K562 (cell line): ENCODE data around the gene ZNF516. TPM values are rescaled to one million over a fixed set of nuclear protein-coding genes. Genes with fewer than 3 reads are reported as not detected.

Experiments used
- ATAC-seq: fragments of 200-7000 bp; cut with Tn5 transposase; 3 replicates; pipeline ENCODE4 v1.9.1; 2020; ENCODE audit warnings: moderate library complexity
- BruUV-seq: library from RNA; stranded (reverse); fragments of 400-500 nt; replicated peaks from 2 replicates; lab custom pipeline; 2021; lab: Mats Ljungman, UMichigan
- CTCF ChIA-PET: fragments of 300-600 bp; formaldehyde crosslinking; extraction: SDS; loops from one replicate; lab custom pipeline; 2021; ENCODE audit warnings: low intra/inter-chr PET ratio; lab: Yijun Ruan, JAX
- POLR2A ChIA-PET: fragments of 300-600, 350-650 bp; sonication (Branson Sonifier 250); formaldehyde crosslinking; extraction: SDS; loops from one replicate; lab custom pipeline; 2021; ENCODE audit warnings: antibody characterized with exemption, inconsistent platforms; lab: Yijun Ruan, JAX
- DNase-seq, 4 experiments: peaks; one replicate each; pipeline versions ENCODE4 v3.0.0 to v3.0.0-alpha.2; 2011 to 2018; ENCODE audit warnings: low spot score in 3 of 4, mixed read lengths in 3 of 4; ENCODE audit errors: extremely low read depth in 1 of 4
- FAIRE-seq: peaks from 2 replicates; lab custom pipeline; 2011; peaks lifted over from hg19 to GRCh38; lab: Jason Lieb, UNC
- H2AFZ ChIP-seq: 2 replicates; pipeline ENCODE4 v1.6.0; 2011; ENCODE audit warnings: low read depth, low read length, control low read depth, inconsistent platforms
- H3K27ac ChIP-seq: fragments of 200-600 bp; 3 replicates; pipeline ENCODE4 v1.8.0; 2011; ENCODE audit warnings: low read depth, mild to moderate bottlenecking, control low read depth, inconsistent platforms, low read length, moderate library complexity, mixed read lengths; ENCODE audit errors: extremely low read depth
- H3K27me3 ChIP-seq, 2 experiments: fragments of 300-600 bp in 1 of 2; 2 replicates in 1 of 2; 3 replicates in 1 of 2; pipeline versions ENCODE4 v1.6.0 to v1.8.0; 2011; ENCODE audit warnings: inconsistent platforms in 2 of 2, low read length in 2 of 2, mild to moderate bottlenecking in 1 of 2, mixed read lengths in 1 of 2, moderate library complexity in 1 of 2; ENCODE audit not compliant: control insufficient read depth in 2 of 2, insufficient read depth in 2 of 2
- H3K36me3 ChIP-seq: fragments of 300-600 bp; 3 replicates; pipeline ENCODE4 v1.8.0; 2011; ENCODE audit warnings: mild to moderate bottlenecking, low read length, inconsistent platforms; ENCODE audit not compliant: control insufficient read depth, insufficient read depth
- H3K4me1 ChIP-seq, 2 experiments: fragments of 200-600 bp in 1 of 2; replicated peaks in 1 of 2; 2 replicates in 1 of 2; 3 replicates in 1 of 2; pipeline versions ENCODE4 v1.5.1 to v1.8.0; 2011; ENCODE audit warnings: inconsistent platforms in 2 of 2, low read length in 2 of 2, mild to moderate bottlenecking in 1 of 2, mixed read lengths in 1 of 2, moderate library complexity in 1 of 2; ENCODE audit not compliant: control insufficient read depth in 2 of 2, insufficient read depth in 2 of 2
- H3K4me2 ChIP-seq: 2 replicates; pipeline ENCODE4 v1.6.1; 2011; ENCODE audit warnings: low read length, control low read depth, inconsistent platforms, mixed read lengths; ENCODE audit not compliant: insufficient read depth
- H3K4me3 ChIP-seq: fragments of 200-600 bp; sonication (generic), shearing (Covaris generic); 2 replicates; pipeline ENCODE4 v1.5.1; 2016; ENCODE audit warnings: control low read depth, inconsistent platforms
- H3K79me2 ChIP-seq: fragments of 200-600 bp; 3 replicates; pipeline ENCODE4 v1.8.0; 2011; ENCODE audit warnings: low read length, inconsistent platforms; ENCODE audit not compliant: control insufficient read depth, insufficient read depth
- H3K9ac ChIP-seq, 2 experiments: 2 replicates each; pipeline versions ENCODE4 v1.6.0 to v1.6.1; 2011; ENCODE audit warnings: low read depth in 2 of 2, low read length in 2 of 2, control low read depth in 1 of 2, inconsistent platforms in 1 of 2, mild to moderate bottlenecking in 1 of 2, mixed read lengths in 1 of 2; ENCODE audit not compliant: insufficient read depth in 1 of 2
- H3K9me1 ChIP-seq: one replicate; pipeline ENCODE4 v1.6.0; 2011; ENCODE audit warnings: inconsistent platforms, mild to moderate bottlenecking, low read length, moderate library complexity; ENCODE audit not compliant: control insufficient read depth, insufficient read depth
- H3K9me3 ChIP-seq: replicated peaks from 2 replicates; pipeline ENCODE4 v1.5.1; 2011; ENCODE audit warnings: low read depth, low read length, inconsistent platforms; ENCODE audit not compliant: control insufficient read depth, insufficient read depth
- H4K20me1 ChIP-seq: replicated peaks from 2 replicates; pipeline ENCODE4 v1.6.1; 2011; ENCODE audit warnings: low read length, inconsistent platforms, mixed read lengths; ENCODE audit not compliant: control insufficient read depth, insufficient read depth
- ELF1 ChIP-seq: fragments of 200-800 bp; sonication (Bioruptor generic); IDR thresholded peaks from 2 replicates; pipeline ENCODE4 v1.6.1; 2016; ENCODE audit warnings: missing genetic modification characterization, missing compliant biosample characterization
- FOXA3 ChIP-seq, 2 experiments: fragments of 450-650 bp in 1 of 2; sonication (generic) in 1 of 2; formaldehyde crosslinking; IDR thresholded peaks in 1 of 2; conservative IDR thresholded peaks in 1 of 2; 2 replicates each; pipeline versions ENCODE4 v1.4.0 to v1.8.0; 2020 to 2022; ENCODE audit warnings: mild to moderate bottlenecking in 2 of 2, missing genetic modification reagents in 1 of 2
- NCOA1 ChIP-seq: fragments of 450-650 bp; IDR thresholded peaks from 2 replicates; pipeline ENCODE4 v1.6.1; 2016; ENCODE audit warnings: low read depth
- SNRNP70 ChIP-seq: fragments of 200-400 bp; formaldehyde crosslinking; optimal IDR thresholded peaks from 2 replicates; pipeline ENCODE3; 2017; ENCODE audit warnings: low read depth, low read length
- SRF ChIP-seq, 2 experiments: fragments of 250-450, 450-650 bp in 1 of 2; sonication (Bioruptor Pico) in 1 of 2; sonication (generic) in 1 of 2; formaldehyde crosslinking; IDR thresholded peaks; 2 replicates each; pipeline versions ENCODE4 v1.5.0 to v1.5.1; 2020 to 2022; ENCODE audit warnings: mild to moderate bottlenecking in 1 of 2, missing genetic modification reagents in 1 of 2
- TCFL5 ChIP-seq: fragments of 250-450 bp; sonication (Bioruptor Pico); conservative IDR thresholded peaks from 2 replicates; pipeline ENCODE4 v1.6.1; 2021; ENCODE audit warnings: mild to moderate bottlenecking, moderate library complexity, matching md5 sums
- ZNF57 ChIP-seq: fragments of 450-650 bp; formaldehyde crosslinking; IDR thresholded peaks from 2 replicates; pipeline ENCODE4 v1.4.0; 2020; ENCODE audit warnings: mild to moderate bottlenecking, moderate library complexity
- WGBS: fragments of 100-300 bp; shearing (Covaris generic); methylation state at CpG from one replicate; pipeline ENCODE4 v1.1.6; 2016; ENCODE audit warnings: low coverage, mixed read lengths; ENCODE audit not compliant: insufficient coverage; ENCODE audit errors: missing lambda C conversion rate; 5-methylcytosine and 5-hydroxymethylcytosine counted together
- in situ Hi-C: fragments of 300-500 bp; cut with MboI; formaldehyde crosslinking; loops from 4 replicates; pipeline ENCODE4 v1.15.0; 2018; ENCODE audit warnings: inconsistent platforms, mixed read lengths
- intact Hi-C: fragments of 100-400 bp; cut with micrococcal nuclease; formaldehyde crosslinking; loops from 2 replicates; pipeline ENCODE4 v1.14.2; 2022
- polyA plus RNA-seq, 8 experiments: library from polyadenylated mRNA; depleted of rRNA in 4 of 8; stranded (reverse) in 5 of 8; unstranded in 3 of 8; fragments of >200 nt; fragmentation: Nextera tagmentation in 2 of 8; fragmentation: Illumina TruSeq in 1 of 8; extraction: Ambion mirVana in 2 of 8; extraction: Trizol in 1 of 8; gene quantifications; 2 replicates each; pipeline versions ENCODE4 v1.2.1 to v1.2.3, GENCODE V29; 2011 to 2014; ENCODE audit warnings: inconsistent platforms in 1 of 8, missing spikeins in 1 of 8
- total RNA-seq, 7 experiments: library from RNA; depleted of rRNA in 6 of 7; stranded (reverse); fragments of >200 nt in 6 of 7; fragmentation: Illumina TruSeq in 2 of 7; extraction: Trizol in 2 of 7; gene quantifications; 2 replicates each; pipeline versions ENCODE4 v1.2.1 to v1.2.3, GENCODE V29; 2011 to 2021; ENCODE audit warnings: low replicate concordance in 1 of 7
- TF ChIP-seq, protein P1 (sequence below): sonication (generic); formaldehyde crosslinking; IDR thresholded peaks from 2 replicates; pipeline ENCODE4 v1.8.1; 2022; ENCODE audit warnings: missing genetic modification reagents

ZNF516 gene
- total and polyA plus RNA-seq, 9 of the 15 experiments (the other 6 are each of a cell fraction or from before 2014, with no cell fraction given) = 0.04 to 0.20 (median 0.08) TPM; not detected in 3

DNA sequence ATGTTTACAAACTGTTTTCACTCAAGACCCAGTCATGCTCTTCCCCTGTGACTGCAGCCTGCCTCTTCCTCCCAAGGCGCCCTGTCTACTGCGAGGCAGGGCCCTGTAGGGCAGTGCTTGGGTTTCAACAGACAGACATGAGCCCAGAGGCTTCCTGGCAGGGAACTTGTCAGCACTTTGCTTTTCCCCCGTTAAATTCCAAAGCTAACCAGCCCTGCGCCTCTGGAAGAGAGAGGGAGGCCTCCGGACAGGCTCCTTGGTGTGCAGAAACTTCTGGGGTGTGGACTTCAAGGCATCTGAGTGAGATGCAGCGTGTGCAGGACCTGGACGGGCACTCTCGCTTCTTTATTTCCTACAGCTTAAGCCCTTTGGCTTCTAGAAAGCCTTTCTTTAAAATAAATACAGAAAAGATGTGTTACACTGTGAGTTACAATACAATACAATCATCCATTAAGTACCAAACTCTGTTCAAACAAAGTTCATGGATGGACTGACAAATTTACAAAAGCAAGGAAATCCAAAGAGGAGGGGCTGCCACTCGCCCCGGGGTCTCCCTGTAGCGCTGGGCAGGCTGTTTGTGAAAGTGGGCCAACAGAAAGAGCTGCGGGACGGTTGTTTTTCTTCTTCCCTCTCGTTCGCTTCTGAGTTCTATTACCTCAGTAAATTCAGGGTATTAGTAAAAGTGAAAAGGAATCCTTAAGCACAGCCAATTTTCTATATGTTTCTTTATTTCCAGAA is 8.8 kb upstream of the ZNF516 start:
- ATAC-seq (no peak), DNase-seq (no peak), FAIRE-seq (no peak)
- TF ChIP-seq SRF (CRISPR knock-in tag; IDR thresholded peaks at IDR 0.05) (no peak), ELF1 (no peak), ZNF57 (CRISPR knock-in tag) (no peak), SNRNP70 (no peak), TCFL5 (CRISPR knock-in tag) (no peak), FOXA3 (CRISPR knock-in tag; conservative IDR thresholded peaks at IDR 0.05 in 1 of 2, IDR thresholded peaks at IDR 0.05 in 1 of 2) (no peak), NCOA1 (no peak)
- TF ChIP-seq, protein P1, sequence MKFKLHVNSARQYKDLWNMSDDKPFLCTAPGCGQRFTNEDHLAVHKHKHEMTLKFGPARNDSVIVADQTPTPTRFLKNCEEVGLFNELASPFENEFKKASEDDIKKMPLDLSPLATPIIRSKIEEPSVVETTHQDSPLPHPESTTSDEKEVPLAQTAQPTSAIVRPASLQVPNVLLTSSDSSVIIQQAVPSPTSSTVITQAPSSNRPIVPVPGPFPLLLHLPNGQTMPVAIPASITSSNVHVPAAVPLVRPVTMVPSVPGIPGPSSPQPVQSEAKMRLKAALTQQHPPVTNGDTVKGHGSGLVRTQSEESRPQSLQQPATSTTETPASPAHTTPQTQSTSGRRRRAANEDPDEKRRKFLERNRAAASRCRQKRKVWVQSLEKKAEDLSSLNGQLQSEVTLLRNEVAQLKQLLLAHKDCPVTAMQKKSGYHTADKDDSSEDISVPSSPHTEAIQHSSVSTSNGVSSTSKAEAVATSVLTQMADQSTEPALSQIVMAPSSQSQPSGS (CRISPR knock-in tag) = no peak
- H3K4me2 ChIP-seq = no peak overlapping the region
- intact Hi-C loops (no loop called here), in situ Hi-C loops (no loop called here)
- ChIA-PET CTCF (no interaction called here), POLR2A (no interaction called here)
- 8% methylated on average over 13 of the region's 15 CpGs for WGBS
- peaks cover 0 to 13% of the 10 kb centered on the region in 2 experiments; a peak in 1 of 5 replicates for H3K27me3 ChIP-seq
- no peak overlapping the region for H3K4me3 ChIP-seq
- BruUV-seq = no TSS peak
- H3K9ac ChIP-seq = no peak overlapping the region
- no peaks in the 10 kb centered on the region for H3K36me3 ChIP-seq
- H2AFZ ChIP-seq = no peak overlapping the region
- H3K27ac ChIP-seq = no peak overlapping the region
- H3K9me1 ChIP-seq = no peaks in the 10 kb centered on the region
- no peaks in the 10 kb centered on the region for H4K20me1 ChIP-seq
- no peaks in the 10 kb centered on the region for H3K9me3 ChIP-seq
- no peaks in the 10 kb centered on the region for H3K79me2 ChIP-seq
- no peaks in the 10 kb centered on the region for H3K4me1 ChIP-seq
